OCI-LY7 (cell line): ENCODE data around the gene SLC39A10.
A peak's percentile ranks its signal among the peaks of the same experiment; 100 is the strongest.

Source experiments
- EZH2phosphoT487 ChIP-seq: fragments of 200-600 bp; sonication (generic); IDR thresholded peaks from 2 replicates; pipeline ENCODE4 v1.6.1; 2018; ENCODE audit warnings: low read depth, borderline replicate concordance, mild to moderate bottlenecking, mixed run types, antibody characterized with exemption, low read length, moderate library complexity, mixed read lengths
- TF ChIP-seq, protein P1 (sequence below): fragments of 200-600 bp; sonication (generic); conservative IDR thresholded peaks from 2 replicates; pipeline ENCODE4 v1.5.1; 2014; ENCODE audit warnings: mild to moderate bottlenecking, antibody characterized with exemption, low read length, moderate library complexity, mixed read lengths

DNA sequence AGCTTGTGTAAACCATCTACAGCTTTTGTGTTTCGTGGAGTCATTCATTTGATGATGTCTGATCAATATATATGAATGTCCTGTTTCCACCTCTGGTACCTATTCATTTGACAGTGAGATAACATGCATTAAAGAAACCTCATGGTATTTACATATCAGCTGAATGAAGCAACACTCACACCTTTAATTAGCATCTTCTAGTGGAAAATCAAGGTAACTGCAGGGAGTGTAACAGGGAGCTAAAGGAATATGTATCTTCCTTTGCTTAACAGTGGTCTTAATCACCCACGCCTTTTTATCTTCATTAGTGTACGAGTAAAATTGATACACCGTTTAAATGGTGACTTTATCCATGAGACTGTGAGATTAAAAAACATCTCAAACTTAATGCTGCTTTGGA is 15.6 kb downstream of the SLC39A10 start:
- TF ChIP-seq, protein P1, sequence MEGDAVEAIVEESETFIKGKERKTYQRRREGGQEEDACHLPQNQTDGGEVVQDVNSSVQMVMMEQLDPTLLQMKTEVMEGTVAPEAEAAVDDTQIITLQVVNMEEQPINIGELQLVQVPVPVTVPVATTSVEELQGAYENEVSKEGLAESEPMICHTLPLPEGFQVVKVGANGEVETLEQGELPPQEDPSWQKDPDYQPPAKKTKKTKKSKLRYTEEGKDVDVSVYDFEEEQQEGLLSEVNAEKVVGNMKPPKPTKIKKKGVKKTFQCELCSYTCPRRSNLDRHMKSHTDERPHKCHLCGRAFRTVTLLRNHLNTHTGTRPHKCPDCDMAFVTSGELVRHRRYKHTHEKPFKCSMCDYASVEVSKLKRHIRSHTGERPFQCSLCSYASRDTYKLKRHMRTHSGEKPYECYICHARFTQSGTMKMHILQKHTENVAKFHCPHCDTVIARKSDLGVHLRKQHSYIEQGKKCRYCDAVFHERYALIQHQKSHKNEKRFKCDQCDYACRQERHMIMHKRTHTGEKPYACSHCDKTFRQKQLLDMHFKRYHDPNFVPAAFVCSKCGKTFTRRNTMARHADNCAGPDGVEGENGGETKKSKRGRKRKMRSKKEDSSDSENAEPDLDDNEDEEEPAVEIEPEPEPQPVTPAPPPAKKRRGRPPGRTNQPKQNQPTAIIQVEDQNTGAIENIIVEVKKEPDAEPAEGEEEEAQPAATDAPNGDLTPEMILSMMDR, result peak; percentile 56
- no peak for TF ChIP-seq EZH2phosphoT487
